Keratinocyte (primary cell): ENCODE measurements around the gene MAP3K8. TPM values are rescaled to one million over a fixed set of nuclear protein-coding genes. Genes with fewer than 3 reads are reported as not detected.

ENCODE experiments used
- DNase-seq: peaks from one replicate; pipeline ENCODE4 v3.0.0-alpha.2; 2011; ENCODE audit warnings: low read depth, missing footprints, low spot score
- FAIRE-seq: peaks from 2 replicates; lab custom pipeline; 2011; peaks lifted over from hg19 to GRCh38; lab: Jason Lieb, UNC
- H2AFZ ChIP-seq: 2 replicates; pipeline ENCODE4 v1.6.0; 2012; ENCODE audit warnings: low read length, control low read depth, inconsistent platforms; ENCODE audit not compliant: control insufficient read depth
- H3K27ac ChIP-seq: 2 replicates; pipeline ENCODE4 v1.5.1; 2011; ENCODE audit warnings: low read length; ENCODE audit not compliant: control insufficient read depth, insufficient read depth
- H3K27me3 ChIP-seq: 3 replicates; pipeline ENCODE4 v1.6.0; 2011; ENCODE audit warnings: low read length; ENCODE audit not compliant: control insufficient read depth, insufficient read depth; ENCODE audit errors: extremely low read depth
- H3K36me3 ChIP-seq, 2 experiments: 2 replicates in 1 of 2; 3 replicates in 1 of 2; pipeline ENCODE4 v1.5.1; 2011; ENCODE audit warnings: low read length in 2 of 2, mild to moderate bottlenecking in 1 of 2; ENCODE audit not compliant: control insufficient read depth in 2 of 2, insufficient read depth in 2 of 2; ENCODE audit errors: extremely low read depth in 1 of 2
- H3K4me1 ChIP-seq: 3 replicates; pipeline ENCODE4 v1.5.1; 2011; ENCODE audit warnings: low read length; ENCODE audit not compliant: control insufficient read depth, insufficient read depth; ENCODE audit errors: extremely low read depth
- H3K4me2 ChIP-seq: 3 replicates; pipeline ENCODE4 v1.6.0; 2011; ENCODE audit warnings: low read depth, low read length; ENCODE audit not compliant: control insufficient read depth, insufficient read depth; ENCODE audit errors: extremely low read depth
- H3K4me3 ChIP-seq, 3 experiments: fragments of 200-600 bp in 1 of 3; sonication (generic) in 1 of 3; 2 replicates in 2 of 3; 3 replicates in 1 of 3; pipeline ENCODE4 v1.5.1; 2011 to 2016; ENCODE audit warnings: low read length in 3 of 3, mild to moderate bottlenecking in 3 of 3, control low read depth in 2 of 3, inconsistent platforms in 1 of 3, low read depth in 1 of 3, mixed read lengths in 1 of 3, mixed run types in 1 of 3, moderate library complexity in 1 of 3; ENCODE audit not compliant: control insufficient read depth in 2 of 3, insufficient read depth in 2 of 3; ENCODE audit errors: extremely low read depth in 1 of 3
- H3K79me2 ChIP-seq: 2 replicates; pipeline ENCODE4 v1.6.0; 2012; ENCODE audit warnings: low read length; ENCODE audit not compliant: control insufficient read depth, insufficient read depth
- H3K9ac ChIP-seq: 3 replicates; pipeline ENCODE4 v1.6.0; 2011; ENCODE audit warnings: low read length; ENCODE audit not compliant: control insufficient read depth, insufficient read depth; ENCODE audit errors: extremely low read depth
- H3K9me1 ChIP-seq: 3 replicates; pipeline ENCODE4 v1.6.0; 2011; ENCODE audit warnings: low read length; ENCODE audit not compliant: control insufficient read depth, insufficient read depth; ENCODE audit errors: extremely low read depth
- H3K9me3 ChIP-seq: 2 replicates; pipeline ENCODE4 v1.5.1; 2012; ENCODE audit warnings: low read depth, low read length; ENCODE audit not compliant: control insufficient read depth
- H4K20me1 ChIP-seq: 3 replicates; pipeline ENCODE4 v1.6.0; 2011; ENCODE audit warnings: low read length; ENCODE audit not compliant: control insufficient read depth, insufficient read depth; ENCODE audit errors: extremely low read depth
- EZH2 ChIP-seq: IDR thresholded peaks from one replicate; pipeline ENCODE4 v1.6.1; 2012; ENCODE audit warnings: inconsistent platforms, mild to moderate bottlenecking, low read length, moderate library complexity
- dilution Hi-C: fragments of 300-500 bp; cut with MboI; formaldehyde crosslinking; loops from one replicate; pipeline ENCODE4 v1.7.0; 2020; ENCODE audit warnings: low sequenced_read_pairs; ENCODE audit not compliant: extremely low pct_ligation_motif_present
- polyA plus RNA-seq, 5 experiments: library from polyadenylated mRNA; depleted of rRNA in 3 of 5; stranded (reverse) in 3 of 5; stranded (forward) in 1 of 5; unstranded in 1 of 5; fragments of >200 nt; gene quantifications; 1 replicate in 1 of 5; 2 replicates in 3 of 5; 3 replicates in 1 of 5; pipeline versions ENCODE4 v1.2.1 to v1.2.3, GENCODE V29; 2011 to 2012; ENCODE audit warnings: missing spikeins in 2 of 5, low read depth in 1 of 5, low replicate concordance in 1 of 5
- TF ChIP-seq, protein P1 (sequence below), 3 experiments: IDR thresholded peaks in 1 of 3; conservative IDR thresholded peaks in 1 of 3; optimal IDR thresholded peaks in 1 of 3; 2 replicates in 2 of 3; 3 replicates in 1 of 3; pipeline versions ENCODE3 to v1.5.1; 2011; ENCODE audit warnings: low read length in 3 of 3, mild to moderate bottlenecking in 3 of 3, moderate library complexity in 2 of 3, control low read depth in 1 of 3, inconsistent platforms in 1 of 3; ENCODE audit not compliant: insufficient read depth in 2 of 3; ENCODE audit errors: extremely low read depth in 1 of 3

The MAP3K8 gene
- polyA plus RNA-seq, 1 donor (not counting 4 experiments of a cell fraction or from before 2014, with no cell fraction given): 4.9 TPM

DNA sequence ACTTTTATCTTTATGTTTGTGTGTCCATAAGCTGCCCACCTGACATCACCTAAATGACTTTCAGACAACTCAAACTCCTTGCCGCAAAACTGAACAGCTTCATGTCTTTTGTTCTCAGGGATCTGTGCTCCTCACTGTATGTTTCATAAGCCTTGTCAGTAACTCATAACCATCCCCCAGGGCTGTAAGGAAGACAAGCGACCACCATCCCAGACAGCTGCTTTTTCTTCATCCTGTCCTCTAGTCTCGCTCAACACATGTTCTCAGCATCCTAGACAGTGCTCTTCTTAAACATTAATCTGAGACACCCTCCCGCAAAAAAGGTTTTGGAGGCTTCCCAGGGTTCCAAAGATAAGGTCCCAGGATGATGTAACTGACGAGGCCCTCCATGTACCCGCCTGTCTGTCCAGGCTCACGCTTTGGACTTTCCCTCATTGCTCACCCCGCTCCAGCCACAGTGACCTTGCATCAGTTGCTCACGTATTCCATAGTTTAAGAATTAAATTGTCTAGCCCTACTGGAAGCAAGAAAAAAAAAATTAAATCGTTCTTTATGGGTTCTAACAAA is 69.8 kb downstream of the MAP3K8 start:
- no peak overlapping the region for H3K9ac ChIP-seq
- no peaks in the 10 kb centered on the region for H3K9me3 ChIP-seq
- H3K4me1 ChIP-seq: no peaks in the 10 kb centered on the region
- no peak overlapping the region for H3K4me2 ChIP-seq
- FAIRE-seq (no peak), DNase-seq (no peak)
- H3K27me3 ChIP-seq: peaks cover 5% of the 10 kb centered on the region
- H3K4me3 ChIP-seq: no peak overlapping the region
- dilution Hi-C loops: no loop called here
- H3K79me2 ChIP-seq: no peaks in the 10 kb centered on the region
- H4K20me1 ChIP-seq: no peaks in the 10 kb centered on the region
- no peaks in the 10 kb centered on the region for H3K36me3 ChIP-seq
- no peaks in the 10 kb centered on the region for H3K9me1 ChIP-seq
- no peak overlapping the region for H2AFZ ChIP-seq
- H3K27ac ChIP-seq: no peak overlapping the region
- TF ChIP-seq EZH2: no peak
- TF ChIP-seq, protein P1, sequence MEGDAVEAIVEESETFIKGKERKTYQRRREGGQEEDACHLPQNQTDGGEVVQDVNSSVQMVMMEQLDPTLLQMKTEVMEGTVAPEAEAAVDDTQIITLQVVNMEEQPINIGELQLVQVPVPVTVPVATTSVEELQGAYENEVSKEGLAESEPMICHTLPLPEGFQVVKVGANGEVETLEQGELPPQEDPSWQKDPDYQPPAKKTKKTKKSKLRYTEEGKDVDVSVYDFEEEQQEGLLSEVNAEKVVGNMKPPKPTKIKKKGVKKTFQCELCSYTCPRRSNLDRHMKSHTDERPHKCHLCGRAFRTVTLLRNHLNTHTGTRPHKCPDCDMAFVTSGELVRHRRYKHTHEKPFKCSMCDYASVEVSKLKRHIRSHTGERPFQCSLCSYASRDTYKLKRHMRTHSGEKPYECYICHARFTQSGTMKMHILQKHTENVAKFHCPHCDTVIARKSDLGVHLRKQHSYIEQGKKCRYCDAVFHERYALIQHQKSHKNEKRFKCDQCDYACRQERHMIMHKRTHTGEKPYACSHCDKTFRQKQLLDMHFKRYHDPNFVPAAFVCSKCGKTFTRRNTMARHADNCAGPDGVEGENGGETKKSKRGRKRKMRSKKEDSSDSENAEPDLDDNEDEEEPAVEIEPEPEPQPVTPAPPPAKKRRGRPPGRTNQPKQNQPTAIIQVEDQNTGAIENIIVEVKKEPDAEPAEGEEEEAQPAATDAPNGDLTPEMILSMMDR (optimal IDR thresholded peaks at IDR 0.05 in 1 of 3, IDR thresholded peaks at IDR 0.05 in 1 of 3, conservative IDR thresholded peaks at IDR 0.05 in 1 of 3; ENCODE audit: extremely low read depth in 1 of 3, insufficient read depth in 2 of 3, low read length in 3 of 3): no peak

DNA sequence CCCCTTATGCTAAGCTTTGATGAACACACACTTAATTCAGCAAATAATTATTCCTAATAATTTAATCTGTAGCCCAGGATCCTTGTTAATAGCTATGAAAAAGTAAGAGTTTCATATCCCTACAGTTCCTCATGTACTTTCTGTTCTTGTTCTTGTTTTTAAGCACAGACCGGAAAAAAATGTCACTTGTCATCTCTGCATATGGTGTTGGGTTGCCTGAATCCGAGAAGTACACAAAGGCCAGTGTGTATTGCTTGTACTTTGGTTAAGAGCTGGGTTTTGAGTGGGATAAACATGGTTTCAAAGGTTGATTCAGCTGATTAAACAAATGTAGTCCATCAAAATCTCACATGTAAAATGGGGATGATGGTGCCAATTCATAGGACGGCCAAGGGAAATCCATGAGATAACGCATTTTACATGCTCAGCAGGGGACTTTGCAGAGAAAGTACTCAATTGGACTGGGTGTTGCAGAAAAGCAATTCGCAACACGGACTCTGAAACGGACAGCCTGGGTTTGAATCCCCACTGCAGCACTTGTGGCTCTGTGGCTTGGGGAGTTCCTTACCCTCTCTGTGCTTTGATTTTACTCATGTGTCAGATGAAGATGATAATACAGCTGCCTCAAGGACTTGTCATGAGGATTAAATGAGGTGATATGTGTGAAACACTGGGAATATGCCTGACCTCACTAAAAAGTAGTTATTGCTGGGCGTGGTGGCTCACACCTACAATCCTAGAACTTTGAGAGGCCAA is 71.7 kb downstream of the MAP3K8 start:
- Histone ChIP-seq H4K20me1 (no peaks in the 10 kb centered on the region), H3K27ac (no peak overlapping the region), H3K4me2 (no peak overlapping the region), H2AFZ (no peak overlapping the region), H3K36me3 (no peaks in the 10 kb centered on the region), H3K4me1 (no peaks in the 10 kb centered on the region), H3K9ac (no peak overlapping the region), H3K9me3 (no peaks in the 10 kb centered on the region), H3K4me3 (no peak overlapping the region), H3K79me2 (no peaks in the 10 kb centered on the region), H3K9me1 (no peaks in the 10 kb centered on the region), H3K27me3 (peaks cover 5% of the 10 kb centered on the region)
- DNase-seq: no peak
- FAIRE-seq: no peak
- dilution Hi-C loops: no loop called here
- TF ChIP-seq, protein P1 (optimal IDR thresholded peaks at IDR 0.05 in 1 of 3, IDR thresholded peaks at IDR 0.05 in 1 of 3, conservative IDR thresholded peaks at IDR 0.05 in 1 of 3; ENCODE audit: extremely low read depth in 1 of 3, insufficient read depth in 2 of 3, low read length in 3 of 3): no peak
- no peak for TF ChIP-seq EZH2
